ENCODE results near the gene LUC7L.
"Not testable (repeated sequence)": the region's sequence is repeated elsewhere in the genome, so short reads cannot be mapped to it uniquely, and the experiment has no call there.

Gene LUC7L

DNA sequence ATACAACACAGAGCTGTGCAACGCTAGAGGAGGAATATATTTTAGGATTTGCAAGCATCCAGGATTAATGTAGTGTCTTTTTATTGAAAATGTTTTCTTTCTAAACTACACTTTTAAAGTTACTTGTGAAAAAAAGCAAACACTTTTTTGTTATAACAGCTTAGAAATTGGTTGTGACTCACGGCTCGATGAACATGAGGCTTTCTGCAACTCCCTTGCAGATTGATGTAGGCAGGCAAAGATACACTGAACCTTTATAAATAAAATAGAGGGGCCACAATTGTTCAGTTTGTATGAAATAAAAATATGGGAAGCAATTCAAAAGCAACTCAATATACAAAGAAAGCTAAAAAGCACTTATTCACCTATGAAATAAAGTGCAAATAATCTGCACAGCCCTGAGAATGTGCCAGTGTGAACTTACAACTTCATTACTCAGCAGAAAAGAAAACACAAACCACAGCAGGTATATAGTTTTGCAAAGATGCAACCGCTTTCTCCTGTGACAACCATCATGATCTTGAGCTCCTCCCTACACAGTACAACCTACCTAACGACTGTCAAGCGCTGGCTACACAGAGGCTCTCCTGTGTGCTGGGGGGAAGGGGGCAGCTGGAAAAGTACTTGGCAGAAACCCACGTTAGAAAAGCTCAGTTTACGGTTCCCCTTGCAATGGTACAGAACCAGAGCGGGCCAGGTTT lies 948 bp downstream of the LUC7L start:
- DNase-seq (ENCODE audit: low read depth) = no peak

DNA sequence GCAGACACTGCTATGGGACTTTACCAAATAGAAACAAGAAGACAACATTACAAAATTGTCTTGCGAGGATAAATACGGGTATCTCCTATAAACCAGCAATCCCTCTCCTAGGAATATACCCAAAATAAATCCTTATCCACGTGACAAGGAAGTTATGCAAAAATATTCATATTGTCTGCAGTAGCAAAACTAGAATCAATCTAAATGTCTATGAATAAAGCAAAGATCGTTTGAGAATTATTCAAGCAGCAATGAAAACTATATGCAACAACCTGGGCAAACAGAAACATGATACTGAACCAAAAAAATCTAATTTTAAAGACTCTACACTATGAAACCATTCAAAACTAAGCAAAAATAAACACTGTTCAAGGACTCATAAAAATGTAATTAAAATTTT lies 9.2 kb downstream of the LUC7L start:
- no peak for DNase-seq (ENCODE audit: low read depth)
- no peak overlapping the region for H3K4me3 ChIP-seq (ENCODE audit: low read length)
- TF ChIP-seq, protein P1, sequence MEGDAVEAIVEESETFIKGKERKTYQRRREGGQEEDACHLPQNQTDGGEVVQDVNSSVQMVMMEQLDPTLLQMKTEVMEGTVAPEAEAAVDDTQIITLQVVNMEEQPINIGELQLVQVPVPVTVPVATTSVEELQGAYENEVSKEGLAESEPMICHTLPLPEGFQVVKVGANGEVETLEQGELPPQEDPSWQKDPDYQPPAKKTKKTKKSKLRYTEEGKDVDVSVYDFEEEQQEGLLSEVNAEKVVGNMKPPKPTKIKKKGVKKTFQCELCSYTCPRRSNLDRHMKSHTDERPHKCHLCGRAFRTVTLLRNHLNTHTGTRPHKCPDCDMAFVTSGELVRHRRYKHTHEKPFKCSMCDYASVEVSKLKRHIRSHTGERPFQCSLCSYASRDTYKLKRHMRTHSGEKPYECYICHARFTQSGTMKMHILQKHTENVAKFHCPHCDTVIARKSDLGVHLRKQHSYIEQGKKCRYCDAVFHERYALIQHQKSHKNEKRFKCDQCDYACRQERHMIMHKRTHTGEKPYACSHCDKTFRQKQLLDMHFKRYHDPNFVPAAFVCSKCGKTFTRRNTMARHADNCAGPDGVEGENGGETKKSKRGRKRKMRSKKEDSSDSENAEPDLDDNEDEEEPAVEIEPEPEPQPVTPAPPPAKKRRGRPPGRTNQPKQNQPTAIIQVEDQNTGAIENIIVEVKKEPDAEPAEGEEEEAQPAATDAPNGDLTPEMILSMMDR (conservative IDR thresholded peaks at IDR 0.05; ENCODE audit: low read depth, low read length) = no peak

More for the DNA sequence above, 948 bp downstream of the LUC7L start:
- TF ChIP-seq, protein P1 (conservative IDR thresholded peaks at IDR 0.05; ENCODE audit: low read depth, low read length) = no peak
- peak overlapping the region; percentile 62 for H3K4me3 ChIP-seq (ENCODE audit: low read length)

DNA sequence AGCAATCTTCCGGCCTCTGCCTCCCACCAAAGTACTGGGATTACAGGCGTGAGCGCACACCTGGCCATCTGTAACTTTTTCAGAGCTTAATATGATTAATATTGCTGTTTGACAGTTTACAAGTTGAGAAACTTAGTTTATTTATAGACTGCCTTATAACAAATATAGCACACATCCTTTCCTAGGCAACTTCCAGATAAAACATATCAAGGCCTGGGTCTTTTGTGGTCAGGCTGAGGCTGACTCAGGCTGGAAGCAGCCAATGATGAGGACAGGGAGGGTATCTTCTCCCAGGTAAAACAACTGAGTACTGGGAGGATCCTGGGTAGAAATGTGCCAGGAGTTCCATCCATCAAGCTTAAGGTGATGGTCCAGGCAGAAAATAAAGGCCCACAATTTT lies 16.2 kb downstream of the LUC7L start:
- DNase-seq (ENCODE audit: low read depth) = no peak
- TF ChIP-seq, protein P1 (conservative IDR thresholded peaks at IDR 0.05; ENCODE audit: low read depth, low read length) = no peak
- H3K4me3 ChIP-seq (ENCODE audit: low read length) = no peak overlapping the region

DNA sequence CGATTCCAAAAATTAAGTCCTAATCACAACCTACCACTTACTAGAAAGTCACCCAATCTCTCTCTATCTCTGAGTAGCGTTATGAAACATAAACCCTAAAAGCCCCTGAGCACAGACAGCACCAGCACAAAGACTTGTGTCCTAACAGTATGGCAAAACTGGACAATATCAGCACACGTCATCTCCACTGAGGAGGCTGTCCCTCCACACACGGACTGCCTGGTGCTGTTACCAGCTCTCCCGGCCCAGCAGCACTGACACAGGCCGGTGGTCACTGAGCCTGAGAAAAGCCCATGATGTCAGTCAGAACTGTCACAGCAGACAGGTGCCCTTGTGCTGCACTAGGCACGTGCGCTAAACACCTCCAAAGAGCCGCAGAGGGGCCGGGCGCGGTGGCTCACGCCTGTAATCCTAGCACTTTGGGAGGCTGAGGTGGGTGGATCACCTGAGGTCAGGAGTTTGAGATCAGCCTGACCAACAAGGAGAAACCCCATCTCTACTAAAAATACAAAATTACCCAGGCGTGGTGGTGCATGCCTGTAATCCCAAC lies 17.5 kb downstream of the LUC7L start:
- not testable (repeated sequence) for H3K4me3 ChIP-seq (ENCODE audit: low read length); DNase-seq (ENCODE audit: low read depth)

DNA sequence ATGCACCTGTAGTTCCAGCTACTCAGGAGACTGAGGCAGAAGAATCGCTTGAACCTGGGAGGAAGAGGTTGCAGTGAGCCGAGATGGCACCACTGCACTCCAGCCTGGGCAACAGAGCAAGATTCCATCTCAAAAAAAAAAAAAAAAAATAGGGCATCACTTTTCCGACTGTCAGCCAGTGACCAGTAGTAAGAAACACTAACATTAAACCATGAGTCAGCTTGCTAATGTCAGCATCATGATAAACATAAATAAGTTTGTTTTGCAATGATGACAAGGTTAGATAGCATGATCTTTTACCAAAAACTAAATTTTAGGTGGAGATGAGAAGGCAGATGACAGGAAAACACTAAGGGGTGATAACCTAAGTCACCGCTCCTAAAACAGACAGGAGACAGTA lies 19.9 kb downstream of the LUC7L start:
- not testable (repeated sequence) for H3K4me3 ChIP-seq (ENCODE audit: low read length); DNase-seq (ENCODE audit: low read depth)

DNA sequence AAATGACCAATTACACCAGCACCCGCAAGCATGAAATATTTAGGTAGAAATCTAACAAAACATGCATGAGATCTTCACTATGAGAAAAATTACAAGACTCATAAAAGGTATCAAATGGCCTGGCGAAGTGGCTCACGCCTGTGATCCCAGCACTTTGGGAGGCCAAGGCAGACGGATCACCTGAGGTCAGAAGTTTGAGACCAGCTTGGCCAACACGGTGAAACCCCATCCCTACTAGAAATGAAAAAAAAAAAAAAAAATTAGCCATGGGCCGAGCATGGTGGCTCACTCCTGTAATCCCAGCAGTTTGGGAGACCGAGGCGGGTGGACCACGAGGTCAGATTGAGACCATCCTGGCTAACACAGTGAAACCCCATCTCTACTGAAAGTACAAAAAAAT lies 25.2 kb downstream of the LUC7L start:
- DNase-seq (ENCODE audit: low read depth) = not testable (repeated sequence)

DNA sequence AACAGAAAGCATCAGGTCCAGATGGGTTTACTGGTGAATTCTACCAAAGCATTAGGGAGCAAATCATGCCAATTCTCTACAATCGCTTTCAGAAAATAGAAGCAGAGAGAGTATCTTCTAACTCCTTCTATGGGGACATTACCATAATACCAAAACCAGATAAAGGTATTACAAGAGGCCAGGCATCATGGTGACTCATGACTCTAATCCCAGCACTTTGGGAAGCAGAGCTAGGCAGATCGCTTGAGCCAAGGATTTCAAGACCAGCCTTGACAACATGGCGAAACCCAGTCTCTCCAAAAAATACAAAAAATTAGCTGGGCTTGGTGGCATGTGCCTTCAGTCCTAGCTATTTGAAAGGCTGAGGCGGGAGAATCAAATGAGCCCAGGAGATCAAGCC lies 26.0 kb downstream of the LUC7L start:
- TF ChIP-seq, protein P1 (conservative IDR thresholded peaks at IDR 0.05; ENCODE audit: low read depth, low read length) = no peak
- DNase-seq (ENCODE audit: low read depth) = no peak
- H3K4me3 ChIP-seq (ENCODE audit: low read length) = no peak overlapping the region

More for the DNA sequence above, 25.2 kb downstream of the LUC7L start:
- not testable (repeated sequence) for H3K4me3 ChIP-seq (ENCODE audit: low read length)

DNA sequence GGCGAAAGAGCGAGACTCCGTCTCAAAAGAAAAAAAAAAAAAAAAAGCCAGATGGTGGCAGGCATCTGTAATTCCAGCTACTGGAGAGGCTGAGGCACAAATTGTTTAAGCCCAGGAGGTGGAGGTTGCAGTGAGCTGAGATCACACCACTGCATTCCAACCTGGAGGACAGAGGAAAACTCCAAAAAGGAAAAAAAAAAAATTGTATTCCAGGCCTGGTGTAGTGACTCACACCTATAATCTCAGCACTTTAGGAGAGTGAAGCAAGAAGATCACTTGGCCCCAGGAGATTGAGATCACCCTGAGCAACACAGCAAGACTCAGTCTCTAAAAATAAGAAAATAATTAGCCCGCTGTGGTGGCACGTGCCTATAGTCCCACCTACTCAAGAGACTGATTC lies 28.9 kb downstream of the LUC7L start:
- H3K4me3 ChIP-seq (ENCODE audit: low read length) = no peak overlapping the region
- DNase-seq (ENCODE audit: low read depth) = peak; percentile 37
- TF ChIP-seq, protein P1 (conservative IDR thresholded peaks at IDR 0.05; ENCODE audit: low read depth, low read length) = no peak

Data from retinal pigment epithelial cell (primary cell).